Esophagus muscularis mucosa (tissue), 4 donors: ENCODE results near the gene TRIM29.

Source experiments
- EP300 ChIP-seq: sonication (generic); formaldehyde crosslinking; IDR thresholded peaks from one replicate; pipeline ENCODE4 v1.6.1; 2017; ENCODE audit warnings: antibody characterized with exemption
- POLR2A ChIP-seq: fragments of 450-650 bp; IDR thresholded peaks from one replicate; pipeline ENCODE4 v1.6.1; 2017; ENCODE audit warnings: antibody characterized with exemption, moderate library complexity, mild to moderate bottlenecking, low read depth
- TF ChIP-seq, protein P1 (sequence below), 3 experiments: fragments of 200-600 bp in 2 of 3; fragments of 450-650 bp in 1 of 3; sonication (generic) in 2 of 3; IDR thresholded peaks; one replicate each; pipeline ENCODE4 v1.5.1; 2017 to 2019; ENCODE audit warnings: antibody characterized with exemption in 3 of 3, mild to moderate bottlenecking in 2 of 3, moderate library complexity in 1 of 3

- TF ChIP-seq, protein P1, sequence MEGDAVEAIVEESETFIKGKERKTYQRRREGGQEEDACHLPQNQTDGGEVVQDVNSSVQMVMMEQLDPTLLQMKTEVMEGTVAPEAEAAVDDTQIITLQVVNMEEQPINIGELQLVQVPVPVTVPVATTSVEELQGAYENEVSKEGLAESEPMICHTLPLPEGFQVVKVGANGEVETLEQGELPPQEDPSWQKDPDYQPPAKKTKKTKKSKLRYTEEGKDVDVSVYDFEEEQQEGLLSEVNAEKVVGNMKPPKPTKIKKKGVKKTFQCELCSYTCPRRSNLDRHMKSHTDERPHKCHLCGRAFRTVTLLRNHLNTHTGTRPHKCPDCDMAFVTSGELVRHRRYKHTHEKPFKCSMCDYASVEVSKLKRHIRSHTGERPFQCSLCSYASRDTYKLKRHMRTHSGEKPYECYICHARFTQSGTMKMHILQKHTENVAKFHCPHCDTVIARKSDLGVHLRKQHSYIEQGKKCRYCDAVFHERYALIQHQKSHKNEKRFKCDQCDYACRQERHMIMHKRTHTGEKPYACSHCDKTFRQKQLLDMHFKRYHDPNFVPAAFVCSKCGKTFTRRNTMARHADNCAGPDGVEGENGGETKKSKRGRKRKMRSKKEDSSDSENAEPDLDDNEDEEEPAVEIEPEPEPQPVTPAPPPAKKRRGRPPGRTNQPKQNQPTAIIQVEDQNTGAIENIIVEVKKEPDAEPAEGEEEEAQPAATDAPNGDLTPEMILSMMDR (IDR thresholded peaks at IDR 0.05), result no peak
- no peak for TF ChIP-seq POLR2A
- TF ChIP-seq EP300, result no peak
These were observed 6.7 kb downstream of the TRIM29 start for GRCh38 chr11:120130991-120131760.
